ENCODE measurements around the gene UBL4B. TPM values are rescaled to one million over a fixed set of nuclear protein-coding genes. Genes with fewer than 3 reads are reported as not detected.

UBL4B gene
- total RNA-seq, 1 experiment from 2014 or later, result not detected

DNA sequence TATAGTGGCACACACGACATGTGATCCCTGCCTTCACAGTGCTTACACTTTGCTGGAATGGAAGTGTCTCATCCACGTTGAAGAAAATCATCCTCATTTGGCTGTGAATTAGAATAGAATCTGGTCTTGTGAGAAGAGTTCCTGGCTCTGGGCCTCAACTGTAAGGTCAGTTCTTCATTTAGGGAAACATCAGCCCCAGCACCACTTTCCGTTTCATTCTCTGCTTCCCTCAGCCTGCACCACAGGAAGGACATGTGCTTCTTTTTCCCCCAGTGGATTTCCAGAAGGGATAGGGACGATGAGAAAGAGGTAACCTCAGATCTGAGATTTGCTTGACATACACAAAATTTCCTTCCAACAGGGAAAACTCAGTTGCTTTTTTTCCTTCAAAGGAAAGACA lies 38.1 kb upstream of the UBL4B start:
- no peak overlapping the region for H2BK12ac ChIP-seq (ENCODE audit: insufficient read length, low read depth, low read length)
- no peak overlapping the region for H3K56ac ChIP-seq (ENCODE audit: insufficient read length, low read depth, low read length)
- no peaks in the 10 kb centered on the region; the same call in 1 of the 2 replicates for H3K4me1 ChIP-seq (ENCODE audit: insufficient read depth, low read length)
- no peak overlapping the region for H3K18ac ChIP-seq (ENCODE audit: insufficient read length, low read depth, low read length)
- Mint-ChIP-seq H3K27me3 (ENCODE audit: low read depth) (peaks cover 97% of the 10 kb centered on the region), H3K36me3 (ENCODE audit: insufficient read depth in 1 of 3, low read depth in 3 of 3) (no peaks in the 10 kb centered on the region), H3K4me1 (peaks cover 0 to 10% of the 10 kb centered on the region in 2 experiments; a peak in 2 of 4 replicates), H3K4me3 (no peak overlapping the region), H3K9me3 (no peaks in the 10 kb centered on the region; a peak in 1 of 5 replicates), H3K27ac (no peak overlapping the region)
- H2BK120ac ChIP-seq (ENCODE audit: low read depth, low read length, poor library complexity, severe bottlenecking), result no peak overlapping the region
- no peak overlapping the region for H2BK20ac ChIP-seq (ENCODE audit: low read depth, low read length, poor library complexity, severe bottlenecking)
- H2BK5ac ChIP-seq (ENCODE audit: insufficient read length, low read length), result no peak overlapping the region
- H4K8ac ChIP-seq (replicated peaks; ENCODE audit: insufficient read length, low read depth, low read length), result no peak overlapping the region
- H3T11ph ChIP-seq (ENCODE audit: low read length), result no peak overlapping the region
- no peak for DNase-seq
- TF ChIP-seq, protein P1, sequence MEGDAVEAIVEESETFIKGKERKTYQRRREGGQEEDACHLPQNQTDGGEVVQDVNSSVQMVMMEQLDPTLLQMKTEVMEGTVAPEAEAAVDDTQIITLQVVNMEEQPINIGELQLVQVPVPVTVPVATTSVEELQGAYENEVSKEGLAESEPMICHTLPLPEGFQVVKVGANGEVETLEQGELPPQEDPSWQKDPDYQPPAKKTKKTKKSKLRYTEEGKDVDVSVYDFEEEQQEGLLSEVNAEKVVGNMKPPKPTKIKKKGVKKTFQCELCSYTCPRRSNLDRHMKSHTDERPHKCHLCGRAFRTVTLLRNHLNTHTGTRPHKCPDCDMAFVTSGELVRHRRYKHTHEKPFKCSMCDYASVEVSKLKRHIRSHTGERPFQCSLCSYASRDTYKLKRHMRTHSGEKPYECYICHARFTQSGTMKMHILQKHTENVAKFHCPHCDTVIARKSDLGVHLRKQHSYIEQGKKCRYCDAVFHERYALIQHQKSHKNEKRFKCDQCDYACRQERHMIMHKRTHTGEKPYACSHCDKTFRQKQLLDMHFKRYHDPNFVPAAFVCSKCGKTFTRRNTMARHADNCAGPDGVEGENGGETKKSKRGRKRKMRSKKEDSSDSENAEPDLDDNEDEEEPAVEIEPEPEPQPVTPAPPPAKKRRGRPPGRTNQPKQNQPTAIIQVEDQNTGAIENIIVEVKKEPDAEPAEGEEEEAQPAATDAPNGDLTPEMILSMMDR (conservative IDR thresholded peaks at IDR 0.05), result no peak
- H2AFZ ChIP-seq (ENCODE audit: low read length), result no peak overlapping the region
- H4K91ac ChIP-seq (ENCODE audit: insufficient read length, low read depth, low read length), result no peak overlapping the region
- no peaks in the 10 kb centered on the region for H4K20me1 ChIP-seq (ENCODE audit: control insufficient read depth, insufficient read depth, insufficient read length)
- no peaks in the 10 kb centered on the region for H3K79me1 ChIP-seq (ENCODE audit: insufficient read depth, low read depth, low read length, poor library complexity, severe bottlenecking)
- H3K4ac ChIP-seq (ENCODE audit: low read depth, low read length), result no peak overlapping the region
- H3K4me2 ChIP-seq (ENCODE audit: insufficient read depth, insufficient read length, low read length), result no peak overlapping the region
- no peaks in the 10 kb centered on the region for H3K79me2 ChIP-seq (ENCODE audit: insufficient read depth, low read length)
- no peak overlapping the region for H3K9ac ChIP-seq (ENCODE audit: extremely low read depth, insufficient read length, low read length)
- no CpG with 5 or more reads among the region's 4 CpGs for WGBS (ENCODE audit: extremely low coverage, insufficient read length, low lambda C conversion rate)
- no peak overlapping the region for H4K5ac ChIP-seq (ENCODE audit: insufficient read length, low read depth, low read length)
- H3K27me3 ChIP-seq (ENCODE audit: insufficient read depth, low read length), result peaks cover 44% of the 10 kb centered on the region
- no peak overlapping the region for H2BK15ac ChIP-seq (ENCODE audit: low read depth, low read length)
- no peak overlapping the region for H2AK5ac ChIP-seq (ENCODE audit: insufficient read length, low read length)
- H3K9me3 ChIP-seq (ENCODE audit: control insufficient read depth, low read depth, low read length), result no peaks in the 10 kb centered on the region
- peaks cover 7% of the 10 kb centered on the region for H3K23me2 ChIP-seq (ENCODE audit: insufficient read length, low read depth, low read length, poor library complexity, severe bottlenecking)
- no peak overlapping the region for H3K14ac ChIP-seq (ENCODE audit: insufficient read depth, low read length)
- H3K23ac ChIP-seq (ENCODE audit: insufficient read length, low read depth, low read length), result no peak overlapping the region
- H3K27ac ChIP-seq (ENCODE audit: insufficient read length, low read depth, low read length), result no peak overlapping the region
